ENCODE data around the gene NYNRIN.

- TF ChIP-seq EP300 (IDR thresholded peaks at IDR 0.05) = no peak
- TF ChIP-seq CTCF (IDR thresholded peaks at IDR 0.05) = no peak
Measured at GRCh38 chr14:24437020-24437735, 38.4 kb downstream of the NYNRIN start.

Measured in esophagus muscularis mucosa (tissue), 3 donors.